GM12878 (cell line): ENCODE measurements around the gene MEG3. TPM values are rescaled to one million over a fixed set of nuclear protein-coding genes. Genes with fewer than 3 reads are reported as not detected.

ENCODE experiments used
- ATAC-seq: fragments of 200-7000 bp; cut with Tn5 transposase; 3 replicates; pipeline ENCODE4 v1.9.1; 2020; ENCODE audit warnings: mild to moderate bottlenecking, moderate library complexity
- BruUV-seq: library from RNA; stranded (reverse); fragments of 400-500 nt; replicated peaks from 2 replicates; lab custom pipeline; 2021; lab: Mats Ljungman, UMichigan
- CTCF ChIA-PET: fragments of 300-600 bp; sonication (Branson Sonifier 250); formaldehyde crosslinking; extraction: SDS; loops from one replicate; lab custom pipeline; 2021; ENCODE audit warnings: inconsistent platforms; lab: Yijun Ruan, JAX
- POLR2A ChIA-PET: fragments of 350-600 bp; formaldehyde crosslinking; extraction: SDS; loops from one replicate; lab custom pipeline; 2021; ENCODE audit warnings: inconsistent platforms; lab: Charles Lee
- RAD21 ChIA-PET: fragments of 300-600 bp; sonication (Branson Sonifier 250); formaldehyde crosslinking; loops from one replicate; lab custom pipeline; 2023; ENCODE audit warnings: antibody characterized with exemption; ENCODE audit not compliant: unreplicated experiment; lab: Charles Lee
- SMC1A ChIA-PET: fragments of 300-600 bp; sonication (Branson Sonifier 250); formaldehyde crosslinking; loops from one replicate; lab custom pipeline; 2023; ENCODE audit not compliant: unreplicated experiment, uncharacterized antibody; lab: Charles Lee
- DNase-seq: peaks from one replicate; pipeline ENCODE4 v3.0.0-alpha.2; 2011; ENCODE audit warnings: low read depth, low spot score
- FAIRE-seq: peaks from 3 replicates; lab custom pipeline; 2011; peaks lifted over from hg19 to GRCh38; lab: Jason Lieb, UNC
- H2AFZ ChIP-seq: 2 replicates; pipeline ENCODE4 v1.6.0; 2011; ENCODE audit warnings: low read depth, low read length, control low read depth; ENCODE audit not compliant: control insufficient read depth
- H3K27ac ChIP-seq: 2 replicates; pipeline ENCODE4 v1.5.1; 2011; ENCODE audit warnings: control low read depth; ENCODE audit not compliant: control insufficient read depth, insufficient read depth
- H3K27me3 ChIP-seq, 2 experiments: replicated peaks in 1 of 2; 2 replicates each; pipeline versions ENCODE4 v1.6.0 to v1.6.1; 2011; ENCODE audit warnings: low read length in 1 of 2; ENCODE audit not compliant: control insufficient read depth in 2 of 2, insufficient read depth in 2 of 2
- H3K36me3 ChIP-seq, 2 experiments: 2 replicates each; pipeline ENCODE4 v1.5.1; 2011; ENCODE audit warnings: low read length in 1 of 2; ENCODE audit not compliant: control insufficient read depth in 2 of 2, insufficient read depth in 2 of 2
- H3K4me1 ChIP-seq: 2 replicates; pipeline ENCODE4 v1.6.1; 2011; ENCODE audit warnings: mild to moderate bottlenecking, low read length, moderate library complexity, mixed read lengths; ENCODE audit not compliant: control insufficient read depth, insufficient read depth
- H3K4me2 ChIP-seq: 2 replicates; pipeline ENCODE4 v1.6.0; 2011; ENCODE audit warnings: control low read depth; ENCODE audit not compliant: control insufficient read depth, insufficient read depth
- H3K4me3 ChIP-seq: fragments of 200-600 bp; sonication (generic); 2 replicates; pipeline ENCODE4 v1.5.1; 2016
- H3K79me2 ChIP-seq: 2 replicates; pipeline ENCODE4 v1.6.0; 2011; ENCODE audit warnings: low read length; ENCODE audit not compliant: control insufficient read depth, insufficient read depth
- H3K9ac ChIP-seq: 2 replicates; pipeline ENCODE4 v1.8.0; 2011; ENCODE audit warnings: low read length, control low read depth, mixed read lengths; ENCODE audit not compliant: control insufficient read depth, insufficient read depth
- H3K9me3 ChIP-seq: replicated peaks from 3 replicates; pipeline ENCODE4 v1.5.1; 2011; ENCODE audit warnings: mild to moderate bottlenecking, low read length; ENCODE audit not compliant: control insufficient read depth, insufficient read depth
- H4K20me1 ChIP-seq: 2 replicates; pipeline ENCODE4 v1.6.0; 2011; ENCODE audit not compliant: control insufficient read depth, insufficient read depth
- ASH2L ChIP-seq: fragments of 300-600, 200-600 bp; sonication (generic); IDR thresholded peaks from 2 replicates; pipeline ENCODE4 v1.6.1; 2017; ENCODE audit warnings: low read depth, mild to moderate bottlenecking, borderline replicate concordance
- CBFB ChIP-seq: IDR thresholded peaks from 2 replicates; pipeline ENCODE4 v1.6.1; 2016; ENCODE audit warnings: antibody characterized with exemption, low read depth
- CEBPB ChIP-seq, 2 experiments: fragments of 150-350 bp in 1 of 2; IDR thresholded peaks; 2 replicates each; pipeline ENCODE4 v1.6.1; 2012 to 2014; ENCODE audit warnings: low read depth in 2 of 2, low read length in 2 of 2, borderline replicate concordance in 1 of 2, inconsistent platforms in 1 of 2
- GATAD2B ChIP-seq: fragments of 450-650 bp; conservative IDR thresholded peaks from 2 replicates; pipeline ENCODE4 v1.6.1; 2017; ENCODE audit warnings: low read depth, mild to moderate bottlenecking, moderate library complexity
- NBN ChIP-seq: fragments of 450-650 bp; IDR thresholded peaks from 2 replicates; pipeline ENCODE4 v1.6.1; 2016
- NFYA ChIP-seq: IDR thresholded peaks from 2 replicates; pipeline ENCODE4 v1.6.1; 2011; ENCODE audit warnings: low read depth, mild to moderate bottlenecking, low read length, improper control_type of control experiment, borderline replicate concordance
- POLR2AphosphoS2 ChIP-seq: IDR thresholded peaks from 2 replicates; pipeline ENCODE4 v1.6.1; 2011; ENCODE audit warnings: low read depth, mild to moderate bottlenecking, low read length, improper control_type of control experiment, moderate library complexity
- SRF ChIP-seq, 2 experiments: IDR thresholded peaks; 2 replicates each; pipeline ENCODE4 v1.6.1; 2011; ENCODE audit warnings: low read depth in 2 of 2, low read length in 2 of 2, mild to moderate bottlenecking in 1 of 2, moderate library complexity in 1 of 2
- WGBS: methylation state at CpG from one replicate; pipeline ENCODE4 v1.1.6; 2016; ENCODE audit warnings: low lambda C conversion rate; ENCODE audit not compliant: insufficient replicate concordance, insufficient coverage; ENCODE audit errors: missing lambda C conversion rate; 5-methylcytosine and 5-hydroxymethylcytosine counted together
- in situ Hi-C: fragments of 300-500 bp; cut with MboI; formaldehyde crosslinking; loops from 9 replicates; pipeline ENCODE4 v1.14.3; 2018; ENCODE audit warnings: mixed read lengths
- intact Hi-C: fragments of 100-400 bp; cut with micrococcal nuclease; formaldehyde crosslinking; loops from one replicate; pipeline ENCODE4 v1.14.2; 2022; ENCODE audit not compliant: unreplicated experiment
- polyA plus RNA-seq, 11 experiments: library from polyadenylated mRNA; depleted of rRNA in 4 of 11; unstranded in 6 of 11; stranded (reverse) in 5 of 11; fragments of >200 nt; fragmentation: Nextera tagmentation in 4 of 11; fragmentation: Illumina TruSeq in 1 of 11; extraction: Ambion mirVana in 4 of 11; extraction: Trizol in 1 of 11; gene quantifications; 1 replicate in 1 of 11; 2 replicates in 10 of 11; pipeline versions ENCODE4 v1.2.1 to v1.2.3, GENCODE V29; 2011 to 2016; ENCODE audit warnings: inconsistent platforms in 2 of 11, missing spikeins in 2 of 11, low read depth in 1 of 11
- total RNA-seq, 4 experiments: library from RNA; depleted of rRNA in 3 of 4; stranded (reverse); fragments of >200 nt in 3 of 4; fragmentation: Illumina TruSeq in 1 of 4; extraction: Trizol in 1 of 4; gene quantifications; 2 replicates each; pipeline versions ENCODE4 v1.2.1 to v1.2.3, GENCODE V29; 2013 to 2021
- TF ChIP-seq, protein P1 (sequence below): IDR thresholded peaks from 2 replicates; pipeline ENCODE4 v1.6.1; 2012; ENCODE audit warnings: low read depth, low read length, improper control_type of control experiment
- TF ChIP-seq, protein P2 (sequence below): IDR thresholded peaks from 2 replicates; pipeline ENCODE4 v1.6.1; 2011; ENCODE audit warnings: low read depth, mild to moderate bottlenecking, low read length, moderate library complexity, borderline replicate concordance; ENCODE audit errors: extremely low read depth
- TF ChIP-seq, protein P3 (sequence below): fragments of 450-650 bp; IDR thresholded peaks from 2 replicates; pipeline ENCODE4 v1.6.1; 2014; ENCODE audit warnings: mild to moderate bottlenecking
- TF ChIP-seq, protein P4 (sequence below): IDR thresholded peaks from 2 replicates; pipeline ENCODE4 v1.6.1; 2012; ENCODE audit warnings: improper control_type of control experiment, low read depth, low read length; ENCODE audit not compliant: insufficient replicate concordance
- TF ChIP-seq, protein P5 (sequence below): fragments of 450-650 bp; IDR thresholded peaks from 2 replicates; pipeline ENCODE4 v1.6.1; 2016; ENCODE audit warnings: mild to moderate bottlenecking

MEG3 gene
- total and polyA plus RNA-seq, 10 of the 15 experiments (the other 5 are each of a cell fraction or from before 2014, with no cell fraction given): 0.03 to 2.9 (median 0.95) TPM; not detected in 7

DNA sequence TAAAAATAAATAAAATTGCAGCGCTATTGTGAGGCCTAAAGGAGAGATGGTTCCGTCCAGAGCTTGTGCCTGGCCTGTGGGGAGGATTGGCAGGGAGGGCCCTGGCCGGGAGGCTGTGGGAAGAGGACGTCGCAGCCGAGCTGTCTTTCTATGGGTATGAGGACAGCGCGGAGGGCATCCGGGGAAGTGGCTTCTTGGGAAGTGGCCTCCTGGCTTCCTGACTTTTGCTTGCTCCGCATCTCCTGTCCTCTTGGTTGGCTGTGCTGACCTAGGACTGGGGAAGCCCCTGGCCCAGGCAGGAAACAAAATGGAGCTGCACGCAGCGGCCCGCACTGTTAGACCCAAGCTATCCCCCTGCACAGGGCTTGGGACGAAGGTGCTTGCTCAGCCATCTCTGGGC is 22.2 kb upstream of the MEG3 start:
- ChIA-PET POLR2A (no interaction called here), SMC1A (no interaction called here), RAD21 (no interaction called here), CTCF (no interaction called here)
- FAIRE-seq (no peak), DNase-seq (no peak), ATAC-seq (no peak)
- no TSS peak for BruUV-seq
- intact Hi-C loops: no loop called here
- Histone ChIP-seq H3K9me3 (no peaks in the 10 kb centered on the region; the same call in 2 of the 3 replicates), H3K4me2 (no peak overlapping the region), H3K4me3 (no peak overlapping the region), H2AFZ (no peak overlapping the region), H3K27me3 (no peaks in the 10 kb centered on the region), H3K4me1 (no peaks in the 10 kb centered on the region), H4K20me1 (no peaks in the 10 kb centered on the region), H3K79me2 (no peaks in the 10 kb centered on the region), H3K36me3 (no peaks in the 10 kb centered on the region), H3K9ac (no peak overlapping the region), H3K27ac (no peak overlapping the region)
- WGBS: 53% methylated on average over 14 of the region's 14 CpGs
- in situ Hi-C loops: no loop called here
- no peak for TF ChIP-seq CBFB
- TF ChIP-seq, protein P1, sequence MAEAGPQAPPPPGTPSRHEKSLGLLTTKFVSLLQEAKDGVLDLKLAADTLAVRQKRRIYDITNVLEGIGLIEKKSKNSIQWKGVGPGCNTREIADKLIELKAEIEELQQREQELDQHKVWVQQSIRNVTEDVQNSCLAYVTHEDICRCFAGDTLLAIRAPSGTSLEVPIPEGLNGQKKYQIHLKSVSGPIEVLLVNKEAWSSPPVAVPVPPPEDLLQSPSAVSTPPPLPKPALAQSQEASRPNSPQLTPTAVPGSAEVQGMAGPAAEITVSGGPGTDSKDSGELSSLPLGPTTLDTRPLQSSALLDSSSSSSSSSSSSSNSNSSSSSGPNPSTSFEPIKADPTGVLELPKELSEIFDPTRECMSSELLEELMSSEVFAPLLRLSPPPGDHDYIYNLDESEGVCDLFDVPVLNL: no peak
- TF ChIP-seq, protein P2, sequence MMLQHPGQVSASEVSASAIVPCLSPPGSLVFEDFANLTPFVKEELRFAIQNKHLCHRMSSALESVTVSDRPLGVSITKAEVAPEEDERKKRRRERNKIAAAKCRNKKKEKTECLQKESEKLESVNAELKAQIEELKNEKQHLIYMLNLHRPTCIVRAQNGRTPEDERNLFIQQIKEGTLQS: no peak
- TF ChIP-seq, protein P3, sequence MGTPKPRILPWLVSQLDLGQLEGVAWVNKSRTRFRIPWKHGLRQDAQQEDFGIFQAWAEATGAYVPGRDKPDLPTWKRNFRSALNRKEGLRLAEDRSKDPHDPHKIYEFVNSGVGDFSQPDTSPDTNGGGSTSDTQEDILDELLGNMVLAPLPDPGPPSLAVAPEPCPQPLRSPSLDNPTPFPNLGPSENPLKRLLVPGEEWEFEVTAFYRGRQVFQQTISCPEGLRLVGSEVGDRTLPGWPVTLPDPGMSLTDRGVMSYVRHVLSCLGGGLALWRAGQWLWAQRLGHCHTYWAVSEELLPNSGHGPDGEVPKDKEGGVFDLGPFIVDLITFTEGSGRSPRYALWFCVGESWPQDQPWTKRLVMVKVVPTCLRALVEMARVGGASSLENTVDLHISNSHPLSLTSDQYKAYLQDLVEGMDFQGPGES: no peak
- TF ChIP-seq, protein P4, sequence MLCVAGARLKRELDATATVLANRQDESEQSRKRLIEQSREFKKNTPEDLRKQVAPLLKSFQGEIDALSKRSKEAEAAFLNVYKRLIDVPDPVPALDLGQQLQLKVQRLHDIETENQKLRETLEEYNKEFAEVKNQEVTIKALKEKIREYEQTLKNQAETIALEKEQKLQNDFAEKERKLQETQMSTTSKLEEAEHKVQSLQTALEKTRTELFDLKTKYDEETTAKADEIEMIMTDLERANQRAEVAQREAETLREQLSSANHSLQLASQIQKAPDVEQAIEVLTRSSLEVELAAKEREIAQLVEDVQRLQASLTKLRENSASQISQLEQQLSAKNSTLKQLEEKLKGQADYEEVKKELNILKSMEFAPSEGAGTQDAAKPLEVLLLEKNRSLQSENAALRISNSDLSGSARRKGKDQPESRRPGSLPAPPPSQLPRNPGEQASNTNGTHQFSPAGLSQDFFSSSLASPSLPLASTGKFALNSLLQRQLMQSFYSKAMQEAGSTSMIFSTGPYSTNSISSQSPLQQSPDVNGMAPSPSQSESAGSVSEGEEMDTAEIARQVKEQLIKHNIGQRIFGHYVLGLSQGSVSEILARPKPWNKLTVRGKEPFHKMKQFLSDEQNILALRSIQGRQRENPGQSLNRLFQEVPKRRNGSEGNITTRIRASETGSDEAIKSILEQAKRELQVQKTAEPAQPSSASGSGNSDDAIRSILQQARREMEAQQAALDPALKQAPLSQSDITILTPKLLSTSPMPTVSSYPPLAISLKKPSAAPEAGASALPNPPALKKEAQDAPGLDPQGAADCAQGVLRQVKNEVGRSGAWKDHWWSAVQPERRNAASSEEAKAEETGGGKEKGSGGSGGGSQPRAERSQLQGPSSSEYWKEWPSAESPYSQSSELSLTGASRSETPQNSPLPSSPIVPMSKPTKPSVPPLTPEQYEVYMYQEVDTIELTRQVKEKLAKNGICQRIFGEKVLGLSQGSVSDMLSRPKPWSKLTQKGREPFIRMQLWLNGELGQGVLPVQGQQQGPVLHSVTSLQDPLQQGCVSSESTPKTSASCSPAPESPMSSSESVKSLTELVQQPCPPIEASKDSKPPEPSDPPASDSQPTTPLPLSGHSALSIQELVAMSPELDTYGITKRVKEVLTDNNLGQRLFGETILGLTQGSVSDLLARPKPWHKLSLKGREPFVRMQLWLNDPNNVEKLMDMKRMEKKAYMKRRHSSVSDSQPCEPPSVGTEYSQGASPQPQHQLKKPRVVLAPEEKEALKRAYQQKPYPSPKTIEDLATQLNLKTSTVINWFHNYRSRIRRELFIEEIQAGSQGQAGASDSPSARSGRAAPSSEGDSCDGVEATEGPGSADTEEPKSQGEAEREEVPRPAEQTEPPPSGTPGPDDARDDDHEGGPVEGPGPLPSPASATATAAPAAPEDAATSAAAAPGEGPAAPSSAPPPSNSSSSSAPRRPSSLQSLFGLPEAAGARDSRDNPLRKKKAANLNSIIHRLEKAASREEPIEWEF: no peak
- TF ChIP-seq CEBPB (IDR thresholded peaks at IDR 0.05; ENCODE audit: borderline replicate concordance in 1 of 2, low read depth in 2 of 2, low read length in 2 of 2): no peak
- no peak for TF ChIP-seq NFYA
- no peak for TF ChIP-seq ASH2L
- TF ChIP-seq, protein P5, sequence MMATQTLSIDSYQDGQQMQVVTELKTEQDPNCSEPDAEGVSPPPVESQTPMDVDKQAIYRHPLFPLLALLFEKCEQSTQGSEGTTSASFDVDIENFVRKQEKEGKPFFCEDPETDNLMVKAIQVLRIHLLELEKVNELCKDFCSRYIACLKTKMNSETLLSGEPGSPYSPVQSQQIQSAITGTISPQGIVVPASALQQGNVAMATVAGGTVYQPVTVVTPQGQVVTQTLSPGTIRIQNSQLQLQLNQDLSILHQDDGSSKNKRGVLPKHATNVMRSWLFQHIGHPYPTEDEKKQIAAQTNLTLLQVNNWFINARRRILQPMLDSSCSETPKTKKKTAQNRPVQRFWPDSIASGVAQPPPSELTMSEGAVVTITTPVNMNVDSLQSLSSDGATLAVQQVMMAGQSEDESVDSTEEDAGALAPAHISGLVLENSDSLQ: no peak
- TF ChIP-seq GATAD2B: no peak
- no peak for TF ChIP-seq POLR2AphosphoS2
- no peak for TF ChIP-seq SRF (IDR thresholded peaks at IDR 0.05; ENCODE audit: low read depth in 2 of 2, low read length in 2 of 2)
- TF ChIP-seq NBN: no peak
